Measurements from ENCODE around the gene XYLT1. TPM values are rescaled to one million over a fixed set of nuclear protein-coding genes. Genes with fewer than 3 reads are reported as not detected.

Gene XYLT1
- polyA plus RNA-seq (2012; rRNA removed) = 16.6 and 17.6 TPM in 2 replicates
- polyA plus RNA-seq (2012; cell fraction: cytosol; rRNA removed) = 14.3 and 18.1 TPM in 2 replicates
- 13.7 and 20.5 TPM in 2 replicates for polyA plus RNA-seq (2012; cell fraction: nucleus; rRNA removed)

DNA sequence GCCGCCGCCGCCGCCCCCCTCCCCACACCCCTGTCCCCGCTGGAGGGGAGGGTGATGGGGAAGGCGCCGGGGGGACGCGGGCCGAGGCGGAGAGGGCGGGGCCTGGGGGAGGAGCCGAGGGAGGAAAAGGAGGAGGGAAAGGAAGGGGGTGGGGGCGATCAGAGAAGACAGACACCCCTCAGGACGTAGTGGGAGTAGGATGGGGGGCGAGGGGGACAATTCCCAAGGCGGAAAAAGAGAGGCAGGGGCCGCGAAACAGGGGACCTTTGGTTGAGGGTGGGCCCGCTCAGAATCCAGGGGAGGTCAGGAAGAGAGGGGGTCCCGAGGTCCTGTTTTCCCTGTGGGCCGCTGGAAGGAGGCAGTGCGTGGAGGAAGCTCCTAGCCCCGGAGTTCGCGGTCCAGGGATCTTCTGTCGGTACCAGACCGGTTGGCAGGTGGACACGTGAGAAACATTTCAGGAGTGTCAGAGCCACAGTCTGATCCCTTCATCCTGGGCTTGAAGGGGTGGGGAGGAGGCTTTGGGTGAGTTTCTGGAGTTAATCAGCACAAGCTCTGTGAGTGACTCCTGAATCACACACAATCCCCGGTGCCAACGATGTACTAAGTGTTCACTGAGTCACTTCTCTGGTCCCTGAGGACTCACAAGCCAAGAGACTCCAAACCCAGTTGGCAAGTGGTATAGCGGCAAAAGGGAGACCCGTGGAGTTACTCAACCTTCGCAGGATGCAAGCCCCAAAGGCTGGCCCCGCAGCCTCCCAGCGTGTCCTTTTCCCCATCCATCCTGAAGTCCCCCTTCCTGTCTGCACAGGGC, at the start of gene XYLT1:
TSS of gene XYLT1 (minus strand) at position 53 of the 811 bp plus-strand sequence. CDS start 164 bp downstream, outside the sequence.
- Histone ChIP-seq H3K9me3 (no peaks in the 10 kb centered on the region), H4K20me1 (ENCODE audit: insufficient read depth) (peaks cover 41% of the 10 kb centered on the region), H3K9me2 (no peaks in the 10 kb centered on the region), H3K4me1 (ENCODE audit: control insufficient read depth in 1 of 2, insufficient read depth in 2 of 2, low read depth in 1 of 2, low read length in 1 of 2) (peaks cover 20 to 41% of the 10 kb centered on the region in 2 experiments; a peak in 3 of 4 replicates), H3K9ac (peak within 1 kb of the TSS; percentile 85), H3K79me2 (ENCODE audit: insufficient read depth) (peaks cover 47% of the 10 kb centered on the region), H3K4me3 (ENCODE audit: low read depth in 2 of 2, low read length in 1 of 2) (peak within 1 kb of the TSS; percentile 84 to 93), H3K27ac (ENCODE audit: low read depth in 2 of 2, low read length in 1 of 2) (peak within 1 kb of the TSS; percentile 84 to 99), H3K4me2 (peak within 1 kb of the TSS; percentile 94), H3F3A (replicated peaks; ENCODE audit: insufficient read depth) (peaks cover 28% of the 10 kb centered on the region), H3K27me3 (ENCODE audit: insufficient read depth) (no peaks in the 10 kb centered on the region), H2AFZ (ENCODE audit: low read depth) (peak within 1 kb of the TSS; percentile 84), H3K36me3 (replicated peaks in 1 of 2; ENCODE audit: control insufficient read depth in 1 of 2, insufficient read depth in 2 of 2, low read length in 1 of 2) (peaks cover 3 to 13% of the 10 kb centered on the region in 2 experiments)
- peak; percentile 89 for DNase-seq
- ChIA-PET CTCF (interaction anchor here (1.2 kb wide), 1 partner anchor 105 kb away, joined by 4 read pairs; no protein-coding TSS in a partner anchor), POLR2A (interaction anchor here (0.8 to 1.0 kb wide), 3 partner anchors 8 to 136 kb away, joined by 3 read pairs; no protein-coding TSS in a partner anchor)
- WGBS (ENCODE audit: low lambda C conversion rate) = 8% methylated on average over 30 of the region's 36 CpGs
- no peak for TF ChIP-seq GABPA (IDR thresholded peaks at IDR 0.05; ENCODE audit: low read depth)
- TF ChIP-seq IRF3 (IDR thresholded peaks at IDR 0.05; ENCODE audit: low read depth, low read length) = no peak
- no peak for TF ChIP-seq FOXJ3 (CRISPR knock-in tag; IDR thresholded peaks at IDR 0.05)
- TF ChIP-seq ZBTB33 (IDR thresholded peaks at IDR 0.05; ENCODE audit: borderline replicate concordance, low read depth) = no peak
- TF ChIP-seq, protein P1, sequence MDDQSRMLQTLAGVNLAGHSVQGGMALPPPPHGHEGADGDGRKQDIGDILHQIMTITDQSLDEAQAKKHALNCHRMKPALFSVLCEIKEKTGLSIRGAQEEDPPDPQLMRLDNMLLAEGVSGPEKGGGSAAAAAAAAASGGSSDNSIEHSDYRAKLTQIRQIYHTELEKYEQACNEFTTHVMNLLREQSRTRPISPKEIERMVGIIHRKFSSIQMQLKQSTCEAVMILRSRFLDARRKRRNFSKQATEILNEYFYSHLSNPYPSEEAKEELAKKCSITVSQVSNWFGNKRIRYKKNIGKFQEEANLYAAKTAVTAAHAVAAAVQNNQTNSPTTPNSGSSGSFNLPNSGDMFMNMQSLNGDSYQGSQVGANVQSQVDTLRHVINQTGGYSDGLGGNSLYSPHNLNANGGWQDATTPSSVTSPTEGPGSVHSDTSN (IDR thresholded peaks at IDR 0.05) = peak; percentile 73
- TF ChIP-seq REST (IDR thresholded peaks at IDR 0.05; ENCODE audit: low read depth, low read length) = no peak
- peak; percentile 66; the same call in 1 of the 2 replicates for TF ChIP-seq RXRA (IDR thresholded peaks at IDR 0.05; ENCODE audit: borderline replicate concordance, low read depth)
- TF ChIP-seq MXI1 (IDR thresholded peaks at IDR 0.05; ENCODE audit: low read depth, low read length) = peak; percentile 22; the same call in 1 of the 2 replicates
- peak; percentile 78 for TF ChIP-seq NFIC (IDR thresholded peaks at IDR 0.05; ENCODE audit: borderline replicate concordance)
- TF ChIP-seq ELF1 (IDR thresholded peaks at IDR 0.05) = no peak
- TF ChIP-seq SIN3A (IDR thresholded peaks at IDR 0.05; ENCODE audit: borderline replicate concordance, low read depth, low read length) = 0 out of 2 replicates have a peak, but pooled peaks have one; percentile 11
- TF ChIP-seq TAF1 (IDR thresholded peaks at IDR 0.05; ENCODE audit: borderline replicate concordance, low read depth, low read length) = no peak
- TF ChIP-seq, protein P2, sequence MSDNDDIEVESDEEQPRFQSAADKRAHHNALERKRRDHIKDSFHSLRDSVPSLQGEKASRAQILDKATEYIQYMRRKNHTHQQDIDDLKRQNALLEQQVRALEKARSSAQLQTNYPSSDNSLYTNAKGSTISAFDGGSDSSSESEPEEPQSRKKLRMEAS (IDR thresholded peaks at IDR 0.05; ENCODE audit: low read depth) = peak; percentile 31; the same call in 1 of the 2 replicates
- no peak for TF ChIP-seq RCOR1 (IDR thresholded peaks at IDR 0.05; ENCODE audit: low read length)
- TF ChIP-seq EP300 (IDR thresholded peaks at IDR 0.05; ENCODE audit: borderline replicate concordance in 1 of 2, low read depth in 1 of 2, low read length in 1 of 2) = peak in 1 of 2 experiments; percentile 69; a peak in 2 of 4 replicates
- no peak for TF ChIP-seq GATA2 (CRISPR knock-in tag; IDR thresholded peaks at IDR 0.05)
- no peak; the same call in 1 of the 2 replicates for TF ChIP-seq USF1 (IDR thresholded peaks at IDR 0.05; ENCODE audit: borderline replicate concordance, low read depth)
- no peak for TF ChIP-seq RAD21 (IDR thresholded peaks at IDR 0.05; ENCODE audit: low read length)
- TF ChIP-seq FOXM1 (IDR thresholded peaks at IDR 0.05; ENCODE audit: low read depth) = no peak
- no peak for TF ChIP-seq SMC3 (IDR thresholded peaks at IDR 0.05; ENCODE audit: low read depth, low read length)
- TF ChIP-seq YY1 (IDR thresholded peaks at IDR 0.05; ENCODE audit: low read depth) = no peak

All from SK-N-SH (cell line).